Gastrocnemius medialis (tissue), 4 donors: ENCODE measurements around the gene PRKN.

Experiments
- CTCF ChIP-seq, 5 experiments: fragments of 450-650 bp in 3 of 5; fragments of 200-600 bp in 2 of 5; sonication (generic) in 2 of 5; IDR thresholded peaks in 4 of 5; conservative IDR thresholded peaks in 1 of 5; 1 replicate in 4 of 5; 2 replicates in 1 of 5; pipeline ENCODE4 v1.5.1; 2016 to 2019; ENCODE audit warnings: antibody characterized with exemption in 5 of 5, mild to moderate bottlenecking in 3 of 5, moderate library complexity in 3 of 5
- POLR2A ChIP-seq, 2 donors: fragments of 450-650 bp; IDR thresholded peaks; one replicate each; pipeline ENCODE4 v1.6.1; 2017; ENCODE audit warnings: antibody characterized with exemption in 2 of 2, mild to moderate bottlenecking in 2 of 2, moderate library complexity in 2 of 2

GRCh38 chr6:162306616-162307015, 420.9 kb downstream of the PRKN start:
- TF ChIP-seq POLR2A (IDR thresholded peaks at IDR 0.05) (no peak), CTCF (IDR thresholded peaks at IDR 0.05 in 4 of 5, conservative IDR thresholded peaks at IDR 0.05 in 1 of 5) (no peak)
